ENCODE measurements around the gene PRR22.
"Not testable (repeated sequence)": the region's sequence is repeated elsewhere in the genome, so short reads cannot be mapped to it uniquely, and the experiment has no call there.

PRR22 gene

DNA sequence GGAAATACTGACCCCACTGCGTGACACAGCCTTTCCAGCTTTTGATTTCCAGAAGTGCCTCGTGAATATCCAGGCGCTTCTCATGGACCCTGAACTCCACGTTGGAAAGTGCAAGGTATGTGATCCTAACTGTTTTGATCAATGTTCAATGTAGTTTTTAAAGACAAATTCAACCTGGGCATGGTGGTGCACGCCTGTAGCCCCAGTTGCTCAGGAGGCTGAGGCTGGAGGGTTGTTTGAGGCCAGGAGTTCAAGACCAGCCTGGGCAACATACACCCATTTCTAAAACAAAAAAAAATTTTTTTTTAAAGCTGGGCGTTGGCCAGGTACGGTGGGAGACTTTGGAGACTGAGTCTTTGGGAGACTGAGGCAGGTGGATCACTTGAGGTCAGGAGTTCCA is 32.8 kb downstream of the PRR22 start:
- DNase-seq (ENCODE audit: low read depth in 3 of 3): no peak

DNA sequence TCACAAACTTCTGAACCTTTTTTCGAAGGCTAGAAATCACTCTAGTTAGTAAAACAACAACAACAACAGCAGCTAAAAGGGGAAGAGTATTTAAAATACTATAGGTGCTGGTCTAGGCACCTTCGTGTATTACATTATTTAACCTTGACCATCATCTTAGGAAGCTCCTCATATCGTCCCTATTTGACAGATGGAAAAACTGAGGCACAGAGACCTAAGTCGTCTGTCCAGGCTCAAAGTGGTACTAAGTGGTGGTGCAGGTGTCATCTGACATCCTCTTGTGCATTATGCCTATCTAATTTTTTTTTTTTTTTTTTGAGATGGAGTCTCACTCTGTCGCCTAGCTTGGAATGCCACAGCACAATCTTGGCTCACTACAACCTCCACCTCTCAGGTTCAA is 35.0 kb downstream of the PRR22 start:
- no peak for DNase-seq (ENCODE audit: low read depth in 3 of 3)

DNA sequence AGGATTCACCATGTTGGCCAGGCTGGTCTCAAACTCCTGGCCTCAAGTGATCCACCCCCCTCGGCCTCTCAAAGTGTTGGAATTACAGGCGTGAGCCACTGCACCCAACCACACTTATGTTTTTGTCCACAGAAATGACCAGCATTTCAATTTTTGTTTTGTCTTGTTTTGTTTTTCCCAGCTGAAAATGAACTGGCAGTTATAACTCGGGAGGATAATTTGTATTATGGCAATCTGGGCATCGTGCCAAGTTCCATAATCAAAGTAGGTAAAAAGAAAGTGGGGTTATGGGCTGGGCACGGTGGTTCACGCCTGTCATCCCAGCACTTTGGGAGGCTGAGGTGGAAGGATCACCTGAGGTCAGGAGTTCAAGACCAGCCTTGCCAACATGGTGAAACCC is 35.6 kb downstream of the PRR22 start:
- not testable (repeated sequence) for DNase-seq (ENCODE audit: low read depth in 3 of 3)

DNA sequence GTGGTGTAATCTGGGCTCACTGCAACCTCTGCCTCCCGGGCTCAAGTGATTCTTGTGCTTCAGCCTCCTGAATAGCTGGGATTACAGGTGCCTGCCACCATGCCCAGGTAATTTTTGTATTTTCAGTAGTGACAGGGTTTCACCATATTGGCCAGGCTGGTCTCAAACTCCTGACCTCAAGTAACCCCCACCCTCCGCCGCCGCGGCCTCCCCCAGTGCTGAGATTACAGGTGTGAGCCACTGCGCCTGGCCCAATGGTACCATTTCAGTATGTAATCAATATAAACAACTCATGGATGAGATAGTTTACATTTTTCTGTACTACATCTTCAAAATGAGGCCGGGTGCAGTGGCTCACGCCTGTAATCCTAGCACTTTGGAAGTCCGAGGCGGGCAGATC is 39.5 kb downstream of the PRR22 start:
- not testable (repeated sequence) for DNase-seq (ENCODE audit: low read depth in 3 of 3)

GRCh38 chr19:5743630-5744029 is 40.9 kb downstream of the PRR22 start:
- no peak for DNase-seq (ENCODE audit: low read depth in 3 of 3)

GRCh38 chr19:5742051-5742450 is 42.5 kb downstream of the PRR22 start:
- no peak for DNase-seq (ENCODE audit: low read depth in 3 of 3)

- DNase-seq (ENCODE audit: low read depth in 3 of 3): no peak
Measured at GRCh38 chr19:5738423-5738822, 46.1 kb downstream of the PRR22 start.

DNA sequence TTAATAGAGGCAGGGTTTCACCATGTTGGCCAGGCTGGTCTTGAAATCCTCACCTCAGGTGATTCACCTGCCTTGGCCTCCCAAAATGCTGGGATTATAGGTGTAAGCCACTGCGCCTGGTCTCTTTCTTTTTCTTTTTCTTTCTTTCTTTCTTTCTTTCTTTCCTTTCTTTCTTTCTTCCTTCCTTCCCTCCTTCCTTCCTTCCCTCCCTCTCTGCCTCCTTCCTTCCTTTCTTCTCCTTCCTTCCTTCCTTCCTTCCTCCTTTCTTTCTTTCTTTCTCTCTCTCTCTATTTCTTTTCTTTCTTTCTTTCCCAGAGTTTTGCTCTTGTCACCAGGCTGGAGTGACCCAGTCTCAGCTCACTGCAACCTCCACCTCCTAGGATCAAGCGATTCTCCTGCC is 51.4 kb downstream of the PRR22 start:
- not testable (repeated sequence) for DNase-seq (ENCODE audit: low read depth in 3 of 3)

Measured in stimulated activated CD4-positive, alpha-beta T cell treated with anti-CD3 and anti-CD28 coated beads, TNF-alpha, amount 100 ng/mL, for 48 hours (primary cell).